HEK293T (cell line): ENCODE data around the gene AIDA.

Source experiments
- BHLHE40 ChIP-seq: fragments of 450-650 bp; IDR thresholded peaks from 2 replicates; pipeline ENCODE4 v1.6.1; 2016; ENCODE audit warnings: mild to moderate bottlenecking, moderate library complexity, borderline replicate concordance
- CTBP1 ChIP-seq: fragments of 450-650 bp; IDR thresholded peaks from 2 replicates; pipeline ENCODE4 v1.6.1; 2016; ENCODE audit warnings: borderline replicate concordance
- FOXA1 ChIP-seq: fragments of 450-650 bp; IDR thresholded peaks from 2 replicates; pipeline ENCODE4 v1.6.1; 2016; ENCODE audit warnings: mild to moderate bottlenecking
- FOXK2 ChIP-seq: fragments of 450-650 bp; IDR thresholded peaks from 2 replicates; pipeline ENCODE4 v1.6.1; 2016; ENCODE audit warnings: mild to moderate bottlenecking
- FOXM1 ChIP-seq: fragments of 450-650 bp; IDR thresholded peaks from 2 replicates; pipeline ENCODE4 v1.6.1; 2017; ENCODE audit warnings: mild to moderate bottlenecking, borderline replicate concordance
- HDGF ChIP-seq: fragments of 450-650 bp; IDR thresholded peaks from 2 replicates; pipeline ENCODE4 v1.6.1; 2017; ENCODE audit warnings: antibody characterized with exemption, borderline replicate concordance
- NFRKB ChIP-seq: fragments of 450-650 bp; IDR thresholded peaks from 2 replicates; pipeline ENCODE4 v1.6.1; 2016; ENCODE audit warnings: mild to moderate bottlenecking, moderate library complexity
- PKNOX1 ChIP-seq: fragments of 450-650 bp; IDR thresholded peaks from 2 replicates; pipeline ENCODE4 v1.6.1; 2016
- SP1 ChIP-seq: fragments of 450-650 bp; IDR thresholded peaks from 2 replicates; pipeline ENCODE4 v1.6.1; 2017
- ZNF384 ChIP-seq: fragments of 450-650 bp; IDR thresholded peaks from 2 replicates; pipeline ENCODE4 v1.6.1; 2016

- TF ChIP-seq ZNF384: no peak
- TF ChIP-seq CTBP1: no peak
- TF ChIP-seq NFRKB: no peak
- TF ChIP-seq FOXK2: no peak
- no peak for TF ChIP-seq HDGF
- no peak for TF ChIP-seq BHLHE40
- TF ChIP-seq SP1: no peak
- TF ChIP-seq FOXM1: no peak
- TF ChIP-seq PKNOX1: no peak
- no peak for TF ChIP-seq FOXA1
These were observed 70.9 kb downstream of the AIDA start for GRCh38 chr1:222641269-222641948.
